HepG2 (cell line): ENCODE results near the gene RPS6KC1. TPM values are rescaled to one million over a fixed set of nuclear protein-coding genes. Genes with fewer than 3 reads are reported as not detected.

Experiments
- ATAC-seq: fragments of 200-7000 bp; cut with Tn5 transposase; 3 replicates; pipeline ENCODE4 v1.9.1; 2020; ENCODE audit warnings: mild to moderate bottlenecking, moderate library complexity
- BruUV-seq: library from RNA; stranded (reverse); fragments of 400-500 nt; replicated peaks from 2 replicates; lab custom pipeline; 2021; lab: Mats Ljungman, UMichigan
- CTCF ChIA-PET: fragments of 300-600 bp; formaldehyde crosslinking; extraction: SDS; loops from one replicate; lab custom pipeline; 2021; ENCODE audit warnings: low total read pairs, inconsistent platforms, low intra/inter-chr PET ratio; lab: Yijun Ruan, JAX
- POLR2A ChIA-PET: fragments of 350-600 bp; sonication (Branson Sonifier 250); formaldehyde crosslinking; loops from one replicate; lab custom pipeline; 2020; ENCODE audit warnings: antibody characterized with exemption, inconsistent platforms; lab: Yijun Ruan, JAX
- DNase-seq: peaks from one replicate; pipeline ENCODE4 v3.0.0-alpha.2; 2015; ENCODE audit warnings: low spot score
- FAIRE-seq: peaks from 3 replicates; lab custom pipeline; 2011; peaks lifted over from hg19 to GRCh38; lab: Jason Lieb, UNC
- H2AFZ ChIP-seq: one replicate; pipeline ENCODE4 v1.6.1; 2011; ENCODE audit warnings: low read length, inconsistent platforms
- H3K27ac ChIP-seq: fragments of 300-600 bp; 3 replicates; pipeline ENCODE4 v1.8.0; 2011; ENCODE audit warnings: mixed run types, mild to moderate bottlenecking, mixed read lengths, low read length, inconsistent platforms; ENCODE audit not compliant: insufficient read depth; ENCODE audit errors: extremely low read length
- H3K27me3 ChIP-seq, 2 experiments: fragments of 200-600 bp in 1 of 2; 2 replicates in 1 of 2; 3 replicates in 1 of 2; pipeline versions ENCODE4 v1.6.0 to v1.8.0; 2011; ENCODE audit warnings: low read length in 2 of 2, mild to moderate bottlenecking in 2 of 2, moderate library complexity in 2 of 2, inconsistent platforms in 1 of 2; ENCODE audit not compliant: insufficient read depth in 2 of 2, control insufficient read depth in 1 of 2
- H3K36me3 ChIP-seq, 2 experiments: fragments of 200-600 bp in 1 of 2; replicated peaks in 1 of 2; 2 replicates in 1 of 2; 3 replicates in 1 of 2; pipeline versions ENCODE4 v1.5.1 to v1.8.0; 2011; ENCODE audit warnings: low read length in 2 of 2, inconsistent platforms in 1 of 2; ENCODE audit not compliant: insufficient read depth in 2 of 2, control insufficient read depth in 1 of 2
- H3K4me1 ChIP-seq: 2 replicates; pipeline ENCODE4 v1.5.1; 2012; ENCODE audit warnings: low read length, inconsistent platforms; ENCODE audit not compliant: insufficient read depth
- H3K4me2 ChIP-seq: 2 replicates; pipeline ENCODE4 v1.6.0; 2011; ENCODE audit warnings: low read depth, low read length, inconsistent platforms
- H3K4me3 ChIP-seq, 3 experiments: fragments of 200-600 bp in 1 of 3; sonication (generic), shearing (Covaris generic) in 1 of 3; replicated peaks in 1 of 3; 2 replicates each; pipeline ENCODE4 v1.5.1; 2011 to 2016; ENCODE audit warnings: low read length in 3 of 3, inconsistent platforms in 2 of 3, low read depth in 2 of 3, mild to moderate bottlenecking in 2 of 3, control low read depth in 1 of 3, mixed read lengths in 1 of 3; ENCODE audit not compliant: insufficient read depth in 1 of 3
- H3K79me2 ChIP-seq: one replicate; pipeline ENCODE4 v1.6.1; 2011; ENCODE audit warnings: low read length, inconsistent platforms; ENCODE audit not compliant: insufficient read depth
- H3K9ac ChIP-seq: 2 replicates; pipeline ENCODE4 v1.6.0; 2011; ENCODE audit warnings: mild to moderate bottlenecking, low read depth, low read length, inconsistent platforms; ENCODE audit not compliant: insufficient read depth
- H3K9me3 ChIP-seq: 2 replicates; pipeline ENCODE4 v1.5.1; 2012; ENCODE audit warnings: mild to moderate bottlenecking, low read length
- H4K20me1 ChIP-seq: 2 replicates; pipeline ENCODE4 v1.6.0; 2011; ENCODE audit warnings: inconsistent platforms, mild to moderate bottlenecking, low read length, moderate library complexity; ENCODE audit not compliant: insufficient read depth
- ATF7-NPFF ChIP-seq: sonication (generic); formaldehyde crosslinking; IDR thresholded peaks from 2 replicates; pipeline ENCODE4 v1.8.1; 2023; ENCODE audit warnings: mild to moderate bottlenecking, low read depth, missing genetic modification reagents, moderate library complexity
- CENPX ChIP-seq: sonication (generic); formaldehyde crosslinking; IDR thresholded peaks from 2 replicates; pipeline ENCODE4 v1.9.0; 2021; ENCODE audit warnings: mild to moderate bottlenecking, missing genetic modification reagents, moderate library complexity
- ELF1 ChIP-seq: sonication (generic); formaldehyde crosslinking; IDR thresholded peaks from 2 replicates; pipeline ENCODE4 v1.4.0; 2020; ENCODE audit warnings: missing genetic modification reagents
- FOXA3 ChIP-seq: IDR thresholded peaks from 2 replicates; pipeline ENCODE4 v1.6.1; 2016; ENCODE audit warnings: missing genetic modification reagents, missing compliant biosample characterization
- KAT8 ChIP-seq: IDR thresholded peaks from 2 replicates; pipeline ENCODE4 v1.6.1; 2016; ENCODE audit warnings: missing genetic modification reagents, missing compliant biosample characterization
- MAZ ChIP-seq, 2 experiments: sonication (generic) in 1 of 2; formaldehyde crosslinking in 1 of 2; IDR thresholded peaks; 2 replicates each; pipeline versions ENCODE4 v1.5.0 to v1.6.1; 2012 to 2020; ENCODE audit warnings: low read depth in 2 of 2, mild to moderate bottlenecking in 2 of 2, borderline replicate concordance in 1 of 2, improper control_type of control experiment in 1 of 2, low read length in 1 of 2, missing genetic modification reagents in 1 of 2, moderate library complexity in 1 of 2
- PHF20 ChIP-seq: sonication (generic); formaldehyde crosslinking; IDR thresholded peaks from 2 replicates; pipeline ENCODE4 v1.5.0; 2020; ENCODE audit warnings: mild to moderate bottlenecking, missing genetic modification reagents
- RXRB ChIP-seq: IDR thresholded peaks from 2 replicates; pipeline ENCODE4 v1.6.1; 2016; ENCODE audit warnings: borderline replicate concordance, missing genetic modification reagents, missing compliant biosample characterization
- SAFB2 ChIP-seq: sonication (generic); formaldehyde crosslinking; IDR thresholded peaks from 2 replicates; pipeline ENCODE4 v1.5.1; 2020; ENCODE audit warnings: missing genetic modification reagents, low read depth, mild to moderate bottlenecking, borderline replicate concordance
- SCMH1 ChIP-seq: sonication (generic); formaldehyde crosslinking; IDR thresholded peaks from 2 replicates; pipeline ENCODE4 v1.9.0; 2021; ENCODE audit warnings: missing genetic modification reagents, mild to moderate bottlenecking, borderline replicate concordance
- SOX6 ChIP-seq, 2 experiments: fragments of 450-650 bp in 1 of 2; sonication (generic) in 1 of 2; formaldehyde crosslinking in 1 of 2; IDR thresholded peaks; 2 replicates each; pipeline versions ENCODE4 v1.4.0 to v1.6.1; 2017 to 2020; ENCODE audit warnings: antibody characterized with exemption in 1 of 2, mild to moderate bottlenecking in 1 of 2, missing genetic modification reagents in 1 of 2
- ZKSCAN8 ChIP-seq: IDR thresholded peaks from 2 replicates; pipeline ENCODE4 v1.6.1; 2016; ENCODE audit warnings: borderline replicate concordance, missing genetic modification reagents, missing compliant biosample characterization
- ZNF292 ChIP-seq: sonication (generic); formaldehyde crosslinking; IDR thresholded peaks from 2 replicates; pipeline ENCODE4 v1.8.1; 2022; ENCODE audit warnings: mild to moderate bottlenecking, low read depth, missing genetic modification reagents, borderline replicate concordance
- ZNF432 ChIP-seq: sonication (generic); formaldehyde crosslinking; IDR thresholded peaks from 2 replicates; pipeline ENCODE4 v1.5.0; 2020; ENCODE audit warnings: missing genetic modification reagents, mild to moderate bottlenecking, borderline replicate concordance
- WGBS: methylation state at CpG from one replicate; pipeline ENCODE4 v1.1.6; 2017; ENCODE audit warnings: low lambda C conversion rate; 5-methylcytosine and 5-hydroxymethylcytosine counted together
- in situ Hi-C: cut with HindIII; loops from 2 replicates; pipeline ENCODE4 v1.10.0; 2017; ENCODE audit warnings: low pct_unique_long_range_greater_than_20kb; ENCODE audit not compliant: extremely low pct_ligation_motif_present
- intact Hi-C: fragments of 100-400 bp; cut with micrococcal nuclease; formaldehyde crosslinking; loops from one replicate; pipeline ENCODE4 v1.10.0; 2022; ENCODE audit not compliant: unreplicated experiment
- polyA plus RNA-seq, 8 experiments: library from polyadenylated mRNA; depleted of rRNA in 3 of 8; stranded (reverse) in 7 of 8; unstranded in 1 of 8; fragments of >200 nt; fragmentation: Illumina TruSeq in 4 of 8; extraction: Trizol in 4 of 8; gene quantifications; 2 replicates each; pipeline versions ENCODE4 v1.2.1 to v1.2.3, GENCODE V29; 2011 to 2016; ENCODE audit warnings: low read depth in 4 of 8, missing spikeins in 1 of 8, mixed read lengths in 1 of 8; ENCODE audit not compliant: insufficient read depth in 1 of 8
- total RNA-seq, 5 experiments: library from RNA; depleted of rRNA; stranded (reverse); fragments of >200 nt; fragmentation: Illumina TruSeq; extraction: Trizol; gene quantifications; 2 replicates each; pipeline ENCODE4 v1.2.3, GENCODE V29; 2016; ENCODE audit warnings: low read depth in 1 of 5
- TF ChIP-seq, protein P1 (sequence below): sonication (generic); formaldehyde crosslinking; IDR thresholded peaks from 2 replicates; pipeline ENCODE4 v1.5.1; 2020; ENCODE audit warnings: missing genetic modification reagents, mild to moderate bottlenecking, borderline replicate concordance
- TF ChIP-seq, protein P2 (sequence below): sonication (generic); formaldehyde crosslinking; IDR thresholded peaks from 2 replicates; pipeline ENCODE4 v1.4.0; 2020; ENCODE audit warnings: missing genetic modification reagents; ENCODE audit errors: not compliant biosample characterization

RPS6KC1 gene
- total and polyA plus RNA-seq, 2 of the 13 experiments (the other 11 are each of a cell fraction or from before 2014, with no cell fraction given), result 11.0 to 25.2 TPM

DNA sequence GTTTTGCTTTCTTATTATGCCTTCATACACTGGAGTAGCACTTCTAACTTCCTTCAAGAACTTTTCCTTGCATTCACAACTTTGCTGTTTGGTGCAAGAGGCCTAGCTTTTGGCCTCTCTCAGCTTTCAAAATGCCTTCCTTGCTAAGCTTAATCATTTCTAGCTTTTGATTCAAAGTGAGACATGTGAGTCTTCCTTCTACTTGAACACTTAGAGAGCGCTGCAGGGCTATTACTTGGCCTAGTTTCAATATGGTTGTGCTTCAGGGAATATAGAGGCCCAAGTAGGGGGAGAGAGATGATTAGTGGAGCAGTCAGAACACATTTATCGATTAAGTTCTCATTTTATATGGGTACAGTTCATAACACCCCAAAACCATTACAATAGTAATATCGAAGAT, 47.8 kb upstream of the RPS6KC1 start:
- Histone ChIP-seq H3K4me2 (no peak overlapping the region), H2AFZ (no peak overlapping the region), H3K4me1 (no peaks in the 10 kb centered on the region), H3K9me3 (no peaks in the 10 kb centered on the region), H3K27ac (no peak overlapping the region), H3K36me3 (peaks cover 7 to 30% of the 10 kb centered on the region in 2 experiments; a peak in 3 of 5 replicates), H3K27me3 (no peaks in the 10 kb centered on the region), H3K79me2 (no peaks in the 10 kb centered on the region), H4K20me1 (no peaks in the 10 kb centered on the region), H3K4me3 (no peak overlapping the region), H3K9ac (no peak overlapping the region)
- ATAC-seq, result no peak
- TF ChIP-seq, protein P1, sequence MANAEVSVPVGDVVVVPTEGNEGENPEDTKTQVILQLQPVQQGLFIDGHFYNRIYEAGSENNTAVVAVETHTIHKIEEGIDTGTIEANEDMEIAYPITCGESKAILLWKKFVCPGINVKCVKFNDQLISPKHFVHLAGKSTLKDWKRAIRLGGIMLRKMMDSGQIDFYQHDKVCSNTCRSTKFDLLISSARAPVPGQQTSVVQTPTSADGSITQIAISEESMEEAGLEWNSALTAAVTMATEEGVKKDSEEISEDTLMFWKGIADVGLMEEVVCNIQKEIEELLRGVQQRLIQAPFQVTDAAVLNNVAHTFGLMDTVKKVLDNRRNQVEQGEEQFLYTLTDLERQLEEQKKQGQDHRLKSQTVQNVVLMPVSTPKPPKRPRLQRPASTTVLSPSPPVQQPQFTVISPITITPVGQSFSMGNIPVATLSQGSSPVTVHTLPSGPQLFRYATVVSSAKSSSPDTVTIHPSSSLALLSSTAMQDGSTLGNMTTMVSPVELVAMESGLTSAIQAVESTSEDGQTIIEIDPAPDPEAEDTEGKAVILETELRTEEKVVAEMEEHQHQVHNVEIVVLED, result no peak
- TF ChIP-seq KAT8 (CRISPR knock-in tag) (no peak), SAFB2 (CRISPR knock-in tag) (no peak), ZKSCAN8 (CRISPR knock-in tag) (no peak), PHF20 (CRISPR knock-in tag) (no peak), ZNF292 (no peak), ATF7-NPFF (CRISPR knock-in tag) (no peak), SCMH1 (CRISPR knock-in tag) (no peak), CENPX (CRISPR knock-in tag) (no peak), ELF1 (CRISPR knock-in tag) (no peak), RXRB (CRISPR knock-in tag) (no peak), SOX6 (IDR thresholded peaks at IDR 0.05) (no peak), SOX6 (CRISPR knock-in tag; IDR thresholded peaks at IDR 0.05) (no peak), MAZ (IDR thresholded peaks at IDR 0.05; ENCODE audit: borderline replicate concordance, low read depth, low read length) (no peak), MAZ (CRISPR knock-in tag; IDR thresholded peaks at IDR 0.05; ENCODE audit: low read depth) (no peak), FOXA3 (no peak), ZNF432 (no peak)
- TF ChIP-seq, protein P2, sequence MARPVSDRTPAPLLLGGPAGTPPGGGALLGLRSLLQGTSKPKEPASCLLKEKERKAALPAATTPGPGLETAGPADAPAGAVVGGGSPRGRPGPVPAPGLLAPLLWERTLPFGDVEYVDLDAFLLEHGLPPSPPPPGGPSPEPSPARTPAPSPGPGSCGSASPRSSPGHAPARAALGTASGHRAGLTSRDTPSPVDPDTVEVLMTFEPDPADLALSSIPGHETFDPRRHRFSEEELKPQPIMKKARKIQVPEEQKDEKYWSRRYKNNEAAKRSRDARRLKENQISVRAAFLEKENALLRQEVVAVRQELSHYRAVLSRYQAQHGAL (CRISPR knock-in tag), result no peak
- intact Hi-C loops, result no loop called here
- POLR2A ChIA-PET, result no interaction called here
- DNase-seq, result no peak
- BruUV-seq, result no TSS peak
- CTCF ChIA-PET, result no interaction called here
- WGBS, result 98% methylated on average over 3 of the region's 3 CpGs
- in situ Hi-C loops, result no loop called here
- no peak for FAIRE-seq
